GM12864 (cell line): ENCODE data around the gene USP44.

ENCODE experiments used
- DNase-seq: peaks from one replicate; pipeline ENCODE4 v3.0.0-alpha.2; 2011; ENCODE audit warnings: low read depth
- H3K4me3 ChIP-seq: 2 replicates; pipeline ENCODE4 v1.5.1; 2011; ENCODE audit warnings: mild to moderate bottlenecking, low read depth, low read length, control low read depth
- TF ChIP-seq, protein P1 (sequence below): IDR thresholded peaks from 2 replicates; pipeline ENCODE4 v1.5.1; 2011; ENCODE audit warnings: low read depth, mild to moderate bottlenecking, moderate library complexity, low read length, control low read depth, inconsistent platforms; ENCODE audit errors: missing control alignments

The USP44 gene

DNA sequence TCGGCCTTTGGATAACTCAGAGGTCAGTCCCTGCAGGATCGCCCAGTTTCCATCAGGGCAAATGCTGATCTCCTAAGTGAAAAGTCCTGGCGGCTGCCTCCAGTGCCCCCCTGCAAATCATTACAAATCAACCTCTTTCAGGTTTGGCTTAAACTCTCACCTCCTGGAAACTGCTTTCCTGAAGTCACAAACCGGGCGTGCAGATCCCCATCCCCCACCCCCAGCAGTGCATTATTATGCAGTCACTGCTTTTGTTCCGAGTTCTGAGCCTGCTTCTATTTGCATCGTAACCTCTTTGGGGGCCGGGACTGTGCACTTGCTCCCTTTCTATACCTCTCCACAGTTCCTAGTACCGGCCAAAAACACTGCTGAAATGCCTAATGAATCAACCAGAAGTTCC is at the start of gene USP44:
Gene USP44, minus strand, starts transcription at position 172 of the 400 bp plus-strand sequence. CDS start 17,220 bp downstream, outside the sequence.
- DNase-seq, result no peak
- no peak within 1 kb of the TSS for H3K4me3 ChIP-seq
- TF ChIP-seq, protein P1, sequence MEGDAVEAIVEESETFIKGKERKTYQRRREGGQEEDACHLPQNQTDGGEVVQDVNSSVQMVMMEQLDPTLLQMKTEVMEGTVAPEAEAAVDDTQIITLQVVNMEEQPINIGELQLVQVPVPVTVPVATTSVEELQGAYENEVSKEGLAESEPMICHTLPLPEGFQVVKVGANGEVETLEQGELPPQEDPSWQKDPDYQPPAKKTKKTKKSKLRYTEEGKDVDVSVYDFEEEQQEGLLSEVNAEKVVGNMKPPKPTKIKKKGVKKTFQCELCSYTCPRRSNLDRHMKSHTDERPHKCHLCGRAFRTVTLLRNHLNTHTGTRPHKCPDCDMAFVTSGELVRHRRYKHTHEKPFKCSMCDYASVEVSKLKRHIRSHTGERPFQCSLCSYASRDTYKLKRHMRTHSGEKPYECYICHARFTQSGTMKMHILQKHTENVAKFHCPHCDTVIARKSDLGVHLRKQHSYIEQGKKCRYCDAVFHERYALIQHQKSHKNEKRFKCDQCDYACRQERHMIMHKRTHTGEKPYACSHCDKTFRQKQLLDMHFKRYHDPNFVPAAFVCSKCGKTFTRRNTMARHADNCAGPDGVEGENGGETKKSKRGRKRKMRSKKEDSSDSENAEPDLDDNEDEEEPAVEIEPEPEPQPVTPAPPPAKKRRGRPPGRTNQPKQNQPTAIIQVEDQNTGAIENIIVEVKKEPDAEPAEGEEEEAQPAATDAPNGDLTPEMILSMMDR, result no peak

GRCh38 chr12:95600567-95600966 is 49.3 kb upstream of the USP44 start:
- TF ChIP-seq, protein P1, result no peak
- DNase-seq, result no peak
- no peak overlapping the region for H3K4me3 ChIP-seq

DNA sequence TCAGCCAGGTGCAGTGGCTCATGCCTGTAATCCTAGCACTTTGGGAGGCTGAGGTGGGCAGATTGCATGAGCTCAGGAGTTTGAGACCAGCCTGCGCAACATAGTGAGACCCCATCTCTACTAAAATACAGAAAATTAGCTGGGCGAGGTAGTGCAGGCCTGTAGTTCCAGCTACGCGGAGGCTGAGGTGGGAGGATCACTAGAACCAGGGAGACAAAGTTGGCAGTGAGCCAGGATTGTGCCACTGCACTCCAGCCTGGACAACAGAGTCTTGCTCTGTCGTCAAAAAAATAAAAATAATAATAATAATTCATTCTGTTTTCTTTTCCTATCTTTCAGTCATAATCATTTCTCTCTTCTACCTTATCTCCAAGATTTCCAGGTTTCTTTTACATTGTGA is 48.6 kb upstream of the USP44 start:
- no peak for DNase-seq
- H3K4me3 ChIP-seq, result no peak overlapping the region
- TF ChIP-seq, protein P1, result no peak

GRCh38 chr12:95594136-95594535 is 42.9 kb upstream of the USP44 start:
- H3K4me3 ChIP-seq, result no peak overlapping the region
- DNase-seq, result no peak
- TF ChIP-seq, protein P1, result no peak

GRCh38 chr12:95593266-95593871 is 42.1 kb upstream of the USP44 start:
- no peak for DNase-seq
- no peak overlapping the region for H3K4me3 ChIP-seq
- TF ChIP-seq, protein P1, result no peak

- no peak overlapping the region for H3K4me3 ChIP-seq
- TF ChIP-seq, protein P1, result no peak
- no peak for DNase-seq
Observed at GRCh38 chr12:95591731-95592130, 40.5 kb upstream of the USP44 start.

GRCh38 chr12:95590775-95591174 is 39.5 kb upstream of the USP44 start:
- DNase-seq, result no peak
- TF ChIP-seq, protein P1, result no peak
- H3K4me3 ChIP-seq, result no peak overlapping the region
